K562 (cell line): Measurements from ENCODE around the gene SLC48A1. TPM values are rescaled to one million over a fixed set of nuclear protein-coding genes. Genes with fewer than 3 reads are reported as not detected.
A peak's percentile ranks its signal among the peaks of the same experiment; 100 is the strongest.

ENCODE experiments used
- ARNT ChIP-seq, 2 experiments: fragments of 450-650 bp; IDR thresholded peaks; 2 replicates each; pipeline ENCODE4 v1.6.1; 2016; ENCODE audit warnings: mild to moderate bottlenecking in 1 of 2
- BCL6 ChIP-seq: fragments of 250-450 bp; sonication (Bioruptor Pico); IDR thresholded peaks from 2 replicates; pipeline ENCODE4 v1.4.0; 2020
- DACH1 ChIP-seq: fragments of 450-650 bp; IDR thresholded peaks from 2 replicates; pipeline ENCODE4 v1.6.1; 2018; ENCODE audit not compliant: partially characterized antibody
- ELK1 ChIP-seq: sonication (generic); formaldehyde crosslinking; IDR thresholded peaks from 2 replicates; pipeline ENCODE4 v1.8.1; 2022; ENCODE audit warnings: missing genetic modification reagents
- ESRRB ChIP-seq: fragments of 250-450 bp; sonication (Bioruptor Pico); IDR thresholded peaks from 2 replicates; pipeline ENCODE4 v1.5.0; 2020; ENCODE audit warnings: mild to moderate bottlenecking, moderate library complexity, borderline replicate concordance
- HMG20A ChIP-seq: fragments of 450-650 bp; formaldehyde crosslinking; conservative IDR thresholded peaks from 2 replicates; pipeline ENCODE4 v1.4.0; 2020; ENCODE audit warnings: mild to moderate bottlenecking, mixed read lengths
- JUN ChIP-seq, 2 experiments: sonication (generic) in 1 of 2; formaldehyde crosslinking in 1 of 2; IDR thresholded peaks; 2 replicates each; pipeline versions ENCODE4 v1.6.1 to v1.8.0; 2012 to 2022; ENCODE audit warnings: borderline replicate concordance in 2 of 2, mild to moderate bottlenecking in 2 of 2, improper control_type of control experiment in 1 of 2, low read depth in 1 of 2, low read length in 1 of 2, missing genetic modification reagents in 1 of 2
- LARP7 ChIP-seq: fragments of 450-650 bp; IDR thresholded peaks from 2 replicates; pipeline ENCODE4 v1.6.1; 2016
- MAX ChIP-seq: sonication (generic); formaldehyde crosslinking; IDR thresholded peaks from 2 replicates; pipeline ENCODE4 v1.9.0; 2022; ENCODE audit warnings: mild to moderate bottlenecking, missing genetic modification reagents
- PTRF ChIP-seq: fragments of 450-650 bp; IDR thresholded peaks from 2 replicates; pipeline ENCODE4 v1.6.1; 2016; ENCODE audit warnings: mild to moderate bottlenecking, missing genetic modification characterization, missing compliant biosample characterization
- SREBF1 ChIP-seq: fragments of 150-350 bp; IDR thresholded peaks from 2 replicates; pipeline ENCODE4 v1.6.1; 2014; ENCODE audit warnings: antibody characterized with exemption, low read depth, low read length, borderline replicate concordance
- STAT5B ChIP-seq: fragments of 250-450 bp; sonication (Bioruptor Pico); IDR thresholded peaks from 2 replicates; pipeline ENCODE4 v1.8.0; 2021; ENCODE audit warnings: mild to moderate bottlenecking, inconsistent platforms
- ZNF12 ChIP-seq: sonication (generic); formaldehyde crosslinking; IDR thresholded peaks from 2 replicates; pipeline ENCODE4 v1.4.0; 2020; ENCODE audit warnings: mild to moderate bottlenecking, missing genetic modification reagents
- ZNF217 ChIP-seq: sonication (generic); formaldehyde crosslinking; IDR thresholded peaks from 2 replicates; pipeline ENCODE4 v1.8.0; 2022; ENCODE audit warnings: mild to moderate bottlenecking, missing genetic modification reagents
- ZNF239 ChIP-seq: fragments of 250-450 bp; sonication (Bioruptor Pico); IDR thresholded peaks from 2 replicates; pipeline ENCODE4 v1.4.0; 2020; ENCODE audit warnings: mild to moderate bottlenecking
- ZNF24 ChIP-seq: fragments of 450-650 bp; IDR thresholded peaks from 2 replicates; pipeline ENCODE4 v1.6.1; 2016
- ZNF263 ChIP-seq: sonication (generic); formaldehyde crosslinking; IDR thresholded peaks from 2 replicates; pipeline ENCODE4 v1.8.0; 2022; ENCODE audit warnings: mild to moderate bottlenecking, missing genetic modification reagents, borderline replicate concordance
- ZNF395 ChIP-seq: fragments of 200-800 bp; sonication (Bioruptor generic); IDR thresholded peaks from 2 replicates; pipeline ENCODE4 v1.6.1; 2017; ENCODE audit warnings: missing genetic modification characterization, missing compliant biosample characterization
- polyA plus RNA-seq, 8 experiments: library from polyadenylated mRNA; depleted of rRNA in 4 of 8; stranded (reverse) in 5 of 8; unstranded in 3 of 8; fragments of >200 nt; fragmentation: Nextera tagmentation in 2 of 8; fragmentation: Illumina TruSeq in 1 of 8; extraction: Ambion mirVana in 2 of 8; extraction: Trizol in 1 of 8; gene quantifications; 2 replicates each; pipeline versions ENCODE4 v1.2.1 to v1.2.3, GENCODE V29; 2011 to 2014; ENCODE audit warnings: inconsistent platforms in 1 of 8, missing spikeins in 1 of 8
- total RNA-seq, 7 experiments: library from RNA; depleted of rRNA in 6 of 7; stranded (reverse); fragments of >200 nt in 6 of 7; fragmentation: Illumina TruSeq in 2 of 7; extraction: Trizol in 2 of 7; gene quantifications; 2 replicates each; pipeline versions ENCODE4 v1.2.1 to v1.2.3, GENCODE V29; 2011 to 2021; ENCODE audit warnings: low replicate concordance in 1 of 7
- TF ChIP-seq, protein P1 (sequence below): fragments of 250-450 bp; sonication (Bioruptor Pico); IDR thresholded peaks from 2 replicates; pipeline ENCODE4 v1.8.0; 2022; ENCODE audit warnings: inconsistent platforms
- TF ChIP-seq, protein P2 (sequence below): sonication (generic); formaldehyde crosslinking; IDR thresholded peaks from 2 replicates; pipeline ENCODE4 v1.8.1; 2023; ENCODE audit warnings: mild to moderate bottlenecking, missing genetic modification reagents, moderate library complexity

Gene SLC48A1
- total and polyA plus RNA-seq, 9 of the 15 experiments (the other 6 are each of a cell fraction or from before 2014, with no cell fraction given): 10.7 to 37.5 (median 18.7) TPM

- TF ChIP-seq JUN (IDR thresholded peaks at IDR 0.05; ENCODE audit: borderline replicate concordance, low read depth, low read length) (peak; percentile 67; the same call in 1 of the 2 replicates), JUN (CRISPR knock-in tag; IDR thresholded peaks at IDR 0.05; ENCODE audit: borderline replicate concordance) (no peak), ZNF24 (no peak), ZNF12 (no peak), ZNF395 (CRISPR knock-in tag) (no peak; the same call in 1 of the 2 replicates), SREBF1 (no peak; the same call in 1 of the 2 replicates), ELK1 (CRISPR knock-in tag) (no peak), ZNF263 (peak; percentile 49; the same call in 1 of the 2 replicates), ARNT (IDR thresholded peaks at IDR 0.05) (no peak), MAX (CRISPR knock-in tag) (peak; percentile 71), ZNF217 (CRISPR knock-in tag) (no peak), DACH1 (peak; percentile 14), BCL6 (CRISPR knock-in tag) (peak; percentile 5; the same call in 1 of the 2 replicates), PTRF (tag) (no peak; the same call in 1 of the 2 replicates), STAT5B (CRISPR knock-in tag) (no peak), ZNF239 (CRISPR knock-in tag) (no peak), ESRRB (CRISPR knock-in tag) (no peak), LARP7 (0 out of 2 replicates have a peak, but pooled peaks have one; percentile 20), HMG20A (CRISPR knock-in tag) (no peak)
- TF ChIP-seq, protein P1, sequence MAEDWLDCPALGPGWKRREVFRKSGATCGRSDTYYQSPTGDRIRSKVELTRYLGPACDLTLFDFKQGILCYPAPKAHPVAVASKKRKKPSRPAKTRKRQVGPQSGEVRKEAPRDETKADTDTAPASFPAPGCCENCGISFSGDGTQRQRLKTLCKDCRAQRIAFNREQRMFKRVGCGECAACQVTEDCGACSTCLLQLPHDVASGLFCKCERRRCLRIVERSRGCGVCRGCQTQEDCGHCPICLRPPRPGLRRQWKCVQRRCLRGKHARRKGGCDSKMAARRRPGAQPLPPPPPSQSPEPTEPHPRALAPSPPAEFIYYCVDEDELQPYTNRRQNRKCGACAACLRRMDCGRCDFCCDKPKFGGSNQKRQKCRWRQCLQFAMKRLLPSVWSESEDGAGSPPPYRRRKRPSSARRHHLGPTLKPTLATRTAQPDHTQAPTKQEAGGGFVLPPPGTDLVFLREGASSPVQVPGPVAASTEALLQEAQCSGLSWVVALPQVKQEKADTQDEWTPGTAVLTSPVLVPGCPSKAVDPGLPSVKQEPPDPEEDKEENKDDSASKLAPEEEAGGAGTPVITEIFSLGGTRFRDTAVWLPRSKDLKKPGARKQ: no peak
- TF ChIP-seq, protein P2, sequence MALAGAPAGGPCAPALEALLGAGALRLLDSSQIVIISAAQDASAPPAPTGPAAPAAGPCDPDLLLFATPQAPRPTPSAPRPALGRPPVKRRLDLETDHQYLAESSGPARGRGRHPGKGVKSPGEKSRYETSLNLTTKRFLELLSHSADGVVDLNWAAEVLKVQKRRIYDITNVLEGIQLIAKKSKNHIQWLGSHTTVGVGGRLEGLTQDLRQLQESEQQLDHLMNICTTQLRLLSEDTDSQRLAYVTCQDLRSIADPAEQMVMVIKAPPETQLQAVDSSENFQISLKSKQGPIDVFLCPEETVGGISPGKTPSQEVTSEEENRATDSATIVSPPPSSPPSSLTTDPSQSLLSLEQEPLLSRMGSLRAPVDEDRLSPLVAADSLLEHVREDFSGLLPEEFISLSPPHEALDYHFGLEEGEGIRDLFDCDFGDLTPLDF (CRISPR knock-in tag): no peak
Observed at GRCh38 chr12:47775100-47775911, 2.3 kb downstream of the SLC48A1 start (continued).
